Stimulated activated memory B cell treated with anti-CD40 and anti-IgM and Interleukin-4, amounts not matched to agents 10 μg/mL and 1 μg/mL and 100 μg/mL, for 72 hours (primary cell): Measurements from ENCODE around the gene JAK1.
"Not testable (repeated sequence)": the region's sequence is repeated elsewhere in the genome, so short reads cannot be mapped to it uniquely, and the experiment has no call there.

ENCODE experiments used
- ATAC-seq: fragments of 150-1000 bp; cut with Tn5 transposase; 2 replicates; pipeline ENCODE4 v1.10.0; 2021
- H3K27ac Mint-ChIP-seq: one replicate; pipeline ENCODE4 v1.8.0; 2022; ENCODE audit warnings: mild to moderate bottlenecking, mixed read lengths
- H3K27me3 Mint-ChIP-seq: one replicate; pipeline ENCODE4 v1.8.0; 2022; ENCODE audit warnings: mixed read lengths
- H3K36me3 Mint-ChIP-seq: one replicate; pipeline ENCODE4 v1.8.0; 2022; ENCODE audit warnings: mixed read lengths
- H3K4me1 Mint-ChIP-seq: one replicate; pipeline ENCODE4 v1.8.0; 2022; ENCODE audit warnings: mixed read lengths
- H3K4me3 Mint-ChIP-seq: one replicate; pipeline ENCODE4 v1.8.0; 2022; ENCODE audit warnings: mild to moderate bottlenecking, moderate library complexity, mixed read lengths
- H3K9me3 Mint-ChIP-seq: one replicate; pipeline ENCODE4 v1.8.0; 2022; ENCODE audit warnings: mixed read lengths

JAK1 gene

GRCh38 chr1:64944913-64945312 is 21.4 kb downstream of the JAK1 start:
- H3K4me3 Mint-ChIP-seq = no peak overlapping the region
- no peaks in the 10 kb centered on the region for H3K9me3 Mint-ChIP-seq
- no peak for ATAC-seq
- H3K27me3 Mint-ChIP-seq = no peaks in the 10 kb centered on the region
- peaks cover 71% of the 10 kb centered on the region for H3K4me1 Mint-ChIP-seq
- no peak overlapping the region for H3K27ac Mint-ChIP-seq
- no peaks in the 10 kb centered on the region for H3K36me3 Mint-ChIP-seq

- Mint-ChIP-seq H3K4me3 (no peak overlapping the region), H3K27ac (no peak overlapping the region), H3K9me3 (no peaks in the 10 kb centered on the region), H3K27me3 (no peaks in the 10 kb centered on the region), H3K4me1 (peaks cover 73% of the 10 kb centered on the region), H3K36me3 (no peaks in the 10 kb centered on the region)
- no peak for ATAC-seq
These were observed 23.7 kb downstream of the JAK1 start for GRCh38 chr1:64942675-64943074.

- Mint-ChIP-seq H3K4me3 (no peak overlapping the region), H3K36me3 (no peaks in the 10 kb centered on the region), H3K4me1 (peaks cover 73% of the 10 kb centered on the region), H3K9me3 (no peaks in the 10 kb centered on the region), H3K27me3 (no peaks in the 10 kb centered on the region), H3K27ac (no peak overlapping the region)
- ATAC-seq = no peak
These were observed 24.2 kb downstream of the JAK1 start for GRCh38 chr1:64942118-64942517.

- peaks cover 71% of the 10 kb centered on the region for H3K4me1 Mint-ChIP-seq
- no peak overlapping the region for H3K4me3 Mint-ChIP-seq
- no peaks in the 10 kb centered on the region for H3K9me3 Mint-ChIP-seq
- no peaks in the 10 kb centered on the region for H3K27me3 Mint-ChIP-seq
- no peak overlapping the region for H3K27ac Mint-ChIP-seq
- no peak for ATAC-seq
- no peaks in the 10 kb centered on the region for H3K36me3 Mint-ChIP-seq
These were observed 24.8 kb downstream of the JAK1 start for GRCh38 chr1:64941461-64942117.

GRCh38 chr1:64940025-64940424 is 26.3 kb downstream of the JAK1 start:
- Mint-ChIP-seq H3K4me1 (peaks cover 70% of the 10 kb centered on the region), H3K27ac (no peak overlapping the region), H3K9me3 (no peaks in the 10 kb centered on the region), H3K36me3 (no peaks in the 10 kb centered on the region), H3K27me3 (no peaks in the 10 kb centered on the region), H3K4me3 (no peak overlapping the region)
- no peak for ATAC-seq

- no peak overlapping the region for H3K27ac Mint-ChIP-seq
- no peak for ATAC-seq
- H3K4me1 Mint-ChIP-seq = peaks cover 73% of the 10 kb centered on the region
- H3K4me3 Mint-ChIP-seq = no peak overlapping the region
- H3K36me3 Mint-ChIP-seq = no peaks in the 10 kb centered on the region
- no peaks in the 10 kb centered on the region for H3K9me3 Mint-ChIP-seq
- no peaks in the 10 kb centered on the region for H3K27me3 Mint-ChIP-seq
These were observed 27.4 kb downstream of the JAK1 start for GRCh38 chr1:64938991-64939390.

- Mint-ChIP-seq H3K27me3 (no peaks in the 10 kb centered on the region), H3K36me3 (no peaks in the 10 kb centered on the region), H3K4me1 (peaks cover 81% of the 10 kb centered on the region), H3K4me3 (no peak overlapping the region), H3K9me3 (no peaks in the 10 kb centered on the region), H3K27ac (no peak overlapping the region)
- no peak for ATAC-seq
These were observed 29.4 kb downstream of the JAK1 start for GRCh38 chr1:64936956-64937355.

GRCh38 chr1:64935551-64936155 is 30.7 kb downstream of the JAK1 start:
- peaks cover 12% of the 10 kb centered on the region for H3K36me3 Mint-ChIP-seq
- peaks cover 83% of the 10 kb centered on the region for H3K4me1 Mint-ChIP-seq
- no peak overlapping the region for H3K27ac Mint-ChIP-seq
- no peaks in the 10 kb centered on the region for H3K27me3 Mint-ChIP-seq
- ATAC-seq = no peak
- H3K9me3 Mint-ChIP-seq = no peaks in the 10 kb centered on the region
- no peak overlapping the region for H3K4me3 Mint-ChIP-seq

- Mint-ChIP-seq H3K4me3 (no peak overlapping the region), H3K9me3 (no peaks in the 10 kb centered on the region), H3K27me3 (no peaks in the 10 kb centered on the region), H3K4me1 (peaks cover 80% of the 10 kb centered on the region), H3K36me3 (peaks cover 19% of the 10 kb centered on the region), H3K27ac (no peak overlapping the region)
- no peak for ATAC-seq
These were observed 31.5 kb downstream of the JAK1 start for GRCh38 chr1:64934878-64935275.

GRCh38 chr1:64934115-64934877 is 32.1 kb downstream of the JAK1 start:
- H3K9me3 Mint-ChIP-seq = no peaks in the 10 kb centered on the region
- peaks cover 83% of the 10 kb centered on the region for H3K4me1 Mint-ChIP-seq
- peaks cover 22% of the 10 kb centered on the region for H3K36me3 Mint-ChIP-seq
- no peak overlapping the region for H3K4me3 Mint-ChIP-seq
- H3K27me3 Mint-ChIP-seq = no peaks in the 10 kb centered on the region
- ATAC-seq = no peak
- peak overlapping the region; percentile 63 for H3K27ac Mint-ChIP-seq

- peak overlapping the region; percentile 63 for H3K27ac Mint-ChIP-seq
- peaks cover 22% of the 10 kb centered on the region for H3K36me3 Mint-ChIP-seq
- ATAC-seq = peak; percentile 96
- peak overlapping the region; percentile 38 for H3K4me3 Mint-ChIP-seq
- H3K4me1 Mint-ChIP-seq = peaks cover 80% of the 10 kb centered on the region
- no peaks in the 10 kb centered on the region for H3K27me3 Mint-ChIP-seq
- no peaks in the 10 kb centered on the region for H3K9me3 Mint-ChIP-seq
These were observed 32.9 kb downstream of the JAK1 start for GRCh38 chr1:64933296-64934070.

- peaks cover 80% of the 10 kb centered on the region for H3K4me1 Mint-ChIP-seq
- ATAC-seq = no peak
- no peaks in the 10 kb centered on the region for H3K27me3 Mint-ChIP-seq
- peaks cover 22% of the 10 kb centered on the region for H3K36me3 Mint-ChIP-seq
- no peaks in the 10 kb centered on the region for H3K9me3 Mint-ChIP-seq
- peak overlapping the region; percentile 63 for H3K27ac Mint-ChIP-seq
- H3K4me3 Mint-ChIP-seq = no peak overlapping the region
These were observed 33.4 kb downstream of the JAK1 start for GRCh38 chr1:64932962-64933295.

GRCh38 chr1:64930640-64931039 is 35.7 kb downstream of the JAK1 start:
- H3K9me3 Mint-ChIP-seq, ATAC-seq, H3K27ac Mint-ChIP-seq, H3K27me3 Mint-ChIP-seq, H3K4me3 Mint-ChIP-seq: not testable (repeated sequence)
- Mint-ChIP-seq H3K36me3 (peaks cover 33% of the 10 kb centered on the region), H3K4me1 (peaks cover 84% of the 10 kb centered on the region)

GRCh38 chr1:64929221-64929620 is 37.1 kb downstream of the JAK1 start:
- Mint-ChIP-seq H3K27me3 (no peaks in the 10 kb centered on the region), H3K36me3 (peaks cover 33% of the 10 kb centered on the region), H3K4me3 (no peak overlapping the region), H3K27ac (no peak overlapping the region), H3K9me3 (no peaks in the 10 kb centered on the region), H3K4me1 (peaks cover 84% of the 10 kb centered on the region)
- ATAC-seq = no peak

- H3K27me3 Mint-ChIP-seq = no peaks in the 10 kb centered on the region
- no peaks in the 10 kb centered on the region for H3K9me3 Mint-ChIP-seq
- no peak for ATAC-seq
- no peak overlapping the region for H3K27ac Mint-ChIP-seq
- H3K4me1 Mint-ChIP-seq = peaks cover 84% of the 10 kb centered on the region
- no peak overlapping the region for H3K4me3 Mint-ChIP-seq
- H3K36me3 Mint-ChIP-seq = peaks cover 33% of the 10 kb centered on the region
These were observed 38.0 kb downstream of the JAK1 start for GRCh38 chr1:64928325-64928724.
